ENCODE results near the gene EDIL3. TPM values are rescaled to one million over a fixed set of nuclear protein-coding genes. Genes with fewer than 3 reads are reported as not detected.

EDIL3 gene
- polyA plus RNA-seq, 1 donor (not counting 4 experiments of a cell fraction or from before 2014, with no cell fraction given), result 0.34 TPM

DNA sequence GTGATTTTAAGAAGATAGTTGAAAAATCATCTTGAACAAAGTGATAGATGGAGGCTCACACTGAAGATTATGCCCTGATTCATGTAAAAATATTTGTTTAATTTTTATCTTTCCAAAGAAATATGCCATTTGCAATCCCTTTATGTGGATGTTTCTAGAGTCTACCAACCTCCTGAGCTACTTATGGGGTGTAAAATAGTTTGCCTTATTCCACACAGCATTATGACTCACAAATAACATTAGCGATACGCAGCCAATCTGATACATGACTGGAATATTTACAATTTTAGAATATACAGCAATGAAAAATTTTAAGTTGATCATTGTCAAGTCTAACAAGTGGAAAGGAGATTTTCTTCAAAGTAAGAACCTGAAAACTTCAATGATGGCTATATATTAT is 327.5 kb downstream of the EDIL3 start:
- Histone ChIP-seq H3K4me1 (ENCODE audit: control insufficient read depth, extremely low read depth, insufficient read depth, low read length) (no peaks in the 10 kb centered on the region), H3K27me3 (ENCODE audit: control insufficient read depth, extremely low read depth, insufficient read depth, low read length) (no peaks in the 10 kb centered on the region), H3K9me1 (ENCODE audit: control insufficient read depth, extremely low read depth, insufficient read depth, low read length) (no peaks in the 10 kb centered on the region), H3K4me3 (ENCODE audit: control insufficient read depth in 2 of 3, extremely low read depth in 1 of 3, insufficient read depth in 2 of 3, low read depth in 1 of 3, low read length in 3 of 3) (no peak overlapping the region), H2AFZ (ENCODE audit: control insufficient read depth, low read length) (no peak overlapping the region), H4K20me1 (ENCODE audit: control insufficient read depth, extremely low read depth, insufficient read depth, low read length) (no peaks in the 10 kb centered on the region), H3K9ac (ENCODE audit: control insufficient read depth, extremely low read depth, insufficient read depth, low read length) (no peak overlapping the region), H3K36me3 (ENCODE audit: control insufficient read depth in 2 of 2, extremely low read depth in 1 of 2, insufficient read depth in 2 of 2, low read length in 2 of 2) (no peaks in the 10 kb centered on the region), H3K27ac (ENCODE audit: control insufficient read depth, insufficient read depth, low read length) (no peak overlapping the region), H3K79me2 (ENCODE audit: control insufficient read depth, insufficient read depth, low read length) (no peaks in the 10 kb centered on the region), H3K4me2 (ENCODE audit: control insufficient read depth, extremely low read depth, insufficient read depth, low read depth, low read length) (no peak overlapping the region), H3K9me3 (ENCODE audit: control insufficient read depth, low read depth, low read length) (no peaks in the 10 kb centered on the region)
- FAIRE-seq (no peak), DNase-seq (ENCODE audit: low read depth, low spot score) (no peak)
- no peak for TF ChIP-seq EZH2 (IDR thresholded peaks at IDR 0.05; ENCODE audit: low read length)
- TF ChIP-seq, protein P1, sequence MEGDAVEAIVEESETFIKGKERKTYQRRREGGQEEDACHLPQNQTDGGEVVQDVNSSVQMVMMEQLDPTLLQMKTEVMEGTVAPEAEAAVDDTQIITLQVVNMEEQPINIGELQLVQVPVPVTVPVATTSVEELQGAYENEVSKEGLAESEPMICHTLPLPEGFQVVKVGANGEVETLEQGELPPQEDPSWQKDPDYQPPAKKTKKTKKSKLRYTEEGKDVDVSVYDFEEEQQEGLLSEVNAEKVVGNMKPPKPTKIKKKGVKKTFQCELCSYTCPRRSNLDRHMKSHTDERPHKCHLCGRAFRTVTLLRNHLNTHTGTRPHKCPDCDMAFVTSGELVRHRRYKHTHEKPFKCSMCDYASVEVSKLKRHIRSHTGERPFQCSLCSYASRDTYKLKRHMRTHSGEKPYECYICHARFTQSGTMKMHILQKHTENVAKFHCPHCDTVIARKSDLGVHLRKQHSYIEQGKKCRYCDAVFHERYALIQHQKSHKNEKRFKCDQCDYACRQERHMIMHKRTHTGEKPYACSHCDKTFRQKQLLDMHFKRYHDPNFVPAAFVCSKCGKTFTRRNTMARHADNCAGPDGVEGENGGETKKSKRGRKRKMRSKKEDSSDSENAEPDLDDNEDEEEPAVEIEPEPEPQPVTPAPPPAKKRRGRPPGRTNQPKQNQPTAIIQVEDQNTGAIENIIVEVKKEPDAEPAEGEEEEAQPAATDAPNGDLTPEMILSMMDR (optimal IDR thresholded peaks at IDR 0.05 in 1 of 3, IDR thresholded peaks at IDR 0.05 in 1 of 3, conservative IDR thresholded peaks at IDR 0.05 in 1 of 3; ENCODE audit: extremely low read depth in 1 of 3, insufficient read depth in 2 of 3, low read length in 3 of 3), result no peak
- dilution Hi-C loops (cut with MboI; ENCODE audit: extremely low pct_ligation_motif_present, low sequenced_read_pairs), result no loop called here

DNA sequence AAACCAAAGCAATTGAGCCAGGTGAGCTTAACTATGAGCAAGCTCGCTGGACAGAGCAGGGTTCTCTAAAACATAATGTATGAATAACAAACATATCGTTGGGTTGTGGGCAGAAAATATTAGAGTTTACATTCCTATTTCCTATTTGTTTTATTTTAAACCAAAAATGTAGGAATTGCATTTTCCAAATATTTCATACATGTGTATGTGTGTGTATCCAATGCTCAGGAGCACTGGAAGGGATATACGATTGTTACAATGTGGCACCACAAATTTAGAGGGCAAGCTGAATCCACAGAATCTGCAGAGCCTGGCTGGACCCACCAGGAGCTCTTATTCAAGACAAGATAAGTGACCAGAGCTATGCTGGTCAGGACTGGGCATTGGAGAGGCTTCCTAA is 338.7 kb downstream of the EDIL3 start:
- no peaks in the 10 kb centered on the region for H3K79me2 ChIP-seq (ENCODE audit: control insufficient read depth, insufficient read depth, low read length)
- no peak overlapping the region for H3K9ac ChIP-seq (ENCODE audit: control insufficient read depth, extremely low read depth, insufficient read depth, low read length)
- no peak for DNase-seq (ENCODE audit: low read depth, low spot score)
- FAIRE-seq, result no peak
- dilution Hi-C loops (cut with MboI; ENCODE audit: extremely low pct_ligation_motif_present, low sequenced_read_pairs), result no loop called here
- H3K9me3 ChIP-seq (ENCODE audit: control insufficient read depth, low read depth, low read length), result no peaks in the 10 kb centered on the region
- H3K4me1 ChIP-seq (ENCODE audit: control insufficient read depth, extremely low read depth, insufficient read depth, low read length), result no peaks in the 10 kb centered on the region
- no peaks in the 10 kb centered on the region for H3K27me3 ChIP-seq (ENCODE audit: control insufficient read depth, extremely low read depth, insufficient read depth, low read length)
- H2AFZ ChIP-seq (ENCODE audit: control insufficient read depth, low read length), result no peak overlapping the region
- no peaks in the 10 kb centered on the region for H3K9me1 ChIP-seq (ENCODE audit: control insufficient read depth, extremely low read depth, insufficient read depth, low read length)
- TF ChIP-seq, protein P1 (optimal IDR thresholded peaks at IDR 0.05 in 1 of 3, IDR thresholded peaks at IDR 0.05 in 1 of 3, conservative IDR thresholded peaks at IDR 0.05 in 1 of 3; ENCODE audit: extremely low read depth in 1 of 3, insufficient read depth in 2 of 3, low read length in 3 of 3), result no peak
- no peak for TF ChIP-seq EZH2 (IDR thresholded peaks at IDR 0.05; ENCODE audit: low read length)
- no peaks in the 10 kb centered on the region for H3K36me3 ChIP-seq (ENCODE audit: control insufficient read depth in 2 of 2, extremely low read depth in 1 of 2, insufficient read depth in 2 of 2, low read length in 2 of 2)
- no peak overlapping the region for H3K4me2 ChIP-seq (ENCODE audit: control insufficient read depth, extremely low read depth, insufficient read depth, low read depth, low read length)
- no peak overlapping the region for H3K27ac ChIP-seq (ENCODE audit: control insufficient read depth, insufficient read depth, low read length)
- no peak overlapping the region for H3K4me3 ChIP-seq (ENCODE audit: control insufficient read depth in 2 of 3, extremely low read depth in 1 of 3, insufficient read depth in 2 of 3, low read depth in 1 of 3, low read length in 3 of 3)
- H4K20me1 ChIP-seq (ENCODE audit: control insufficient read depth, extremely low read depth, insufficient read depth, low read length), result no peaks in the 10 kb centered on the region

All from keratinocyte (primary cell).